T follicular helper cell (primary cell): ENCODE data around the gene HMGA1.
"Not testable (repeated sequence)": the region's sequence is repeated elsewhere in the genome, so short reads cannot be mapped to it uniquely, and the experiment has no call there.

Source experiments
- DNase-seq: peaks from one replicate; pipeline ENCODE4 v3.0.0-alpha.2; 2020; ENCODE audit warnings: low read depth

HMGA1 gene

DNA sequence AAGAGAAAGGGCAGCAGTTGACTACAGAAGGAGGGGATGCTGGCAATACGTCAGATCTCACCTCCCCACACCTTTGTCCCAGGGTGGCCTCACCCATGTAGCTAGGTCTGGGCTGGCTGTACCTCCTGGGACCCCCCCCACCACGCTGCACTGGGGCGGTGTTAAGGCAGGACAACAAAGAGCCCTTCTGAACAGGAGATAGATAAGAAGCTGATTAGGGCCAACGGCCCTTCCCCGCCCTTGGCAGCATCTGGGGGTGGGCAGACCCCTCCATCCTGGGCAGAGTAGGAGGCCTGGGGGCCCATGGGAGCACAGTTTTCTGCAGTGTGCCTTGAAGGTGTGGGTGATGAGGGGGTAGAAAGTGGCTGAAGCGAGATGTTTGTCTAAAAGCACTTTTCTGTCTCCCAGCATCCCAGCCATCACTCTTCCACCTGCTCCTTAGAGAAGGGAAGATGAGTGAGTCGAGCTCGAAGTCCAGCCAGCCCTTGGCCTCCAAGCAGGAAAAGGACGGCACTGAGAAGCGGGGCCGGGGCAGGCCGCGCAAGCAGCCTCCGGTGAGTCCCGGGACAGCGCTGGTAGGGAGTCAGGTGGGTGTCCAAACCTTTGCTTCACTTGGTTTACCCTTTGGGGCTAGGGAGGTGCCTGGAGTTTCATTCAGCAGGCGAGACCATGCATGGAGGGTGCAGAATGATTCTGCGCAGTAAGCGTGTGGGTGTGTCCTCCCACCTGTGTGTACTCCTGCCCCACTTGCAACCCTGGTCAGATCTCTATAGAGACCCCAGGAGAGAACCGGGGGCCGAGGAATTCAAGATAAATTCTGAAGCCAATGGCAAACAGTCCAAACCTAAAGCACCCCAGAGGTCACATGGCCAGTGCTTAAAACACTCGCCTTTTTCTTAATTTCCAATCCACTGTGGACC, 3.9 kb downstream of the HMGA1 start:
- no peak for DNase-seq

DNA sequence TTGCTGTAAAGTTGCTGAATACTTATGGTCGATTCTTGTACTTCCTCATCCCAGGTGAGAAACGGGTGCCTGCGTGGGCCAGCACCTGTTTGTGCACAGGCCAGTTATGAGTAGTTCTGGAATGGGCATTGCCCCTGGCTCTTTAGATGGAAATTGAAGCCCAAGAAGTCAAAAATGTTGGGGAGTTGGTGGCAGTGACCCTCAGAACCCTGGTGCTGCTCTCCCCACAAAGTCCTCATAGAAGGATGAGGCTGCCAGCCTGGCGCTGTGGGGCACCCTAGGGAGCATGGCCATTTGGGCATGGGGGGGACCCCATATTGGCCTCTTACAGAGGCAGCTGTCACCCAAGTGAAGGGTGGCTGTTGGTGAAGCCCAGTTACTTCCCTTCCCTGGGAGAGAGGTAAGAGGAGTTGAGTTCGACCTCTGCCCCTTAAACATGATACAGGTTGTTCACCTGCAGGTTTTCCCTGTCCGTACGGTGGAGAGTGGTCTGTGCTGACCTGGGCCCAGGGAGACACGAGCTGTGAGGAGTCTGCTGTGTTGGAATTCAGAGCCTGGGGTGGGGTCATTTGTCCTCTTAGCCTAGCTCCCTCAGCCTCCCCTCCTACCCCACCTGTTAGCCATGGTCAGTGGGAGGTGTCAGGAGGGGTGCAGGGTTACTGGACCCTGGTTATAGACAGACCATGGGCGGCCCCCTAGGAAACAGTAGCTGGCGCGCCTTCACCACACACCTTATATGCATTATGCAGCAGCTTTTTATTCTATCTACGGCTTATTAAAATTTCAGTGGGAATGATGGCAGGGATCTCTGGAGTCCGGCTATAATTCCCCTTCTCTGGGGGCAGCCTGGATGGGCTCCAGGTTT, 4.9 kb downstream of the HMGA1 start:
- DNase-seq = no peak

DNA sequence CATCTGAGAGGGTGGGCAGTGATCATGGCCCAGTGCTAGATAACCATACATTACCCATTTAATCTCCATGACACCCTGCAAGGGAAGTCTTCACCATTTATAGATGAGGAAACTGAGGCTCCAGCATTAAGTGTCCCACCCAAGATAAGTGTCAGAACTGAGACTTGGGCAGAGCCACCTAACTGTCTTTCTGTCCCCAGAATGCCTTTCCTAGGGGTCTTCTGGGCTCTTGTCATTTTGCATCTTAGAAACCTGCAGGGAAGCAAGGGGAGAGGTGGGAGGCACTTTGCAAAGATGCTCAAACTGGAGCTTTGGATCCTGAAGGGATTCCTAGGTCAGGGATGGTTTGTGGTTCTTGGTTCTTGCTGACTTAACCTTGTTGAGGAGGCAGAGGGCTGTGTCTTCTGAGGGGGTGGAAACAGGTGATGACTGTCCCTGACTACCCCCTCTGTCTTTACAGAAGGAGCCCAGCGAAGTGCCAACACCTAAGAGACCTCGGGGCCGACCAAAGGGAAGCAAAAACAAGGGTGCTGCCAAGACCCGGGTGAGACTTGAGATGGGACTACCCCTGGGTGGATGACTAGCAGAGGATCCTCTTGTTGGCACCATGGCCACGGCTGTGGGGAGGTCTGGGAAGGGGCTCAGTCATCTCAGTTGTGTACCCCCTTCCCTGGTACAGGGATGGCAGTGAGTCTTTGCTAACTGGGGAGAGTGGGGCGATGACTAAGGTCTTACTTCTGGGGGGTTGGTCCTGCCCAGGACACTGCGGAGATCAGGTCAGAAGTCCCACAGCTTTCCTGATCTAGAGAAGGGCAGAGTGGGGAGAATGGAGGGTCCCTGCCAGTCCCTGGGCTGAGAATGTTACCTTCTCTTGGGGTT, 5.8 kb downstream of the HMGA1 start:
- DNase-seq = no peak

DNA sequence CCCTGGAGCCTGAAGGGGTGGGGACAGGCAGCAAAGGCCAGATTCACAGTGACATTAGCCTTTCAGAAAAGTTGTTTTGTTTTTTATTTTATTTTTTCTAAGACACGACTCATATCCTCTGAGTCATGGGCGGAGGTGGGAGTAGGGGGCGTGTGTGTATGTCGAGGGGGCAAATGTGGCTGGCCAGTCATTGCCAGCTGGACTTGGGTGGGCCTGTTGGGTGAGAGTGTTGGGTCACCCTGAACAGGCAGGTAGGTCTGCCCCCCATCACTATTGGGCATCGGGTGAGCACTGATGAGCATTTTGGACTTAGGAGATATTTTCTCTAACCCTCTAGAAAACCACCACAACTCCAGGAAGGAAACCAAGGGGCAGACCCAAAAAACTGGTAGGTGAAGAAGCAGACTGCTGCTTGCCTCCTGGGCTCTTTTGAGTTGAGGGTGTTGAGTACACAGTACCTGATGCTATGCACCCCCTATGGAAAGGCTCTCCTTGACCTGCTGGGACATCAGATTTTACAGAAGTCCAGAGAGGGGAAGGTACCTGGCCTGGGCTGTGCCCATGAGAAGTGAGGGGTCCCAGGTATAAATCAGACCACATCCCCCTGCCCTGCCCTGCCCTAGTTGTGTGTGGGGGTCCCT, 6.6 kb downstream of the HMGA1 start:
- DNase-seq = no peak

DNA sequence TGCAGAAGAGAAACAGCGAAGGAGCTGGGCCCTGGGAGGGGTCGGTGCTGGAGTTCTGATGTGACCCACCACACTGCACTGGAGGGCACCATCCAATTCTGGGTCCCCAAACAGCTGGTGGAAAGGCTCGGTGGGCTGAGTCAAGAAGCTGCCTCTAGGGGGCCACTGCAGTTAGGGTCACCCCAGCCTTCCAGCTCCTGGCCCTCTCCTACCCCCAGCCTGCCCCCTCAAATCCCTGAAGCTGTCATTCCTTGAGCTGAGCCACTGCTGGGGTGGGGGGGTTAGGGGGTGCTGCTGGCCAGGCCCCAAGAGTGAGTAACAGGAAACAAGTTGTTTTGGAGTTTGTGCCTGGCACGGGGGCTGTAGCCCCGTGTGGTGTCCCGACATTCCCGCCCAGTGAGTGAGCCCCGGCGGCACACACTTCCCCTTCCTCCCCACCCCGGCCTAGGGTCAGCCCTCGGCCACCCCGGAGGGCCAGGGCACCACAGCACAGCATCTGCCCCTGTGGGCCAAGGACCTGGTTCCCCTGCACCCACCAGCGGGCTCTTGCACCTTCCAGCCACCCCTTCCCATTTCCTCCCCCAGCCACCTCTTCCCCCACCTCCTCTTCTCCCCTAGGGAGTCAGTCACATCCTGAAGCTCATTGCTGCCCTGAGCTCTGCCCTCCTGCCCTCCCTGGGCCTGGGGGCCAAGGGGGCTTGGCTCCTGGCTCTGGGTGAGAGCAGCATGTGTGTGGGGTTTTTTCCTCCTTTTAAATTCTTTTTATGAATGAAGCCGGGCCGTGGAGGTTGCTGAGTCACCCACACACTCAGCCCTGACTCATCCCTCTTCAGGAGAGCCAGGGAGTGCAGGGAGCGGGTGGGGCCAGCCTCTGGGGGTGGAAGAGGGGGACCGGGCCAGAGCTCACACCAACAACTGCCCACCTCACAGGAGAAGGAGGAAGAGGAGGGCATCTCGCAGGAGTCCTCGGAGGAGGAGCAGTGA, 7.5 kb downstream of the HMGA1 start:
- DNase-seq = no peak

DNA sequence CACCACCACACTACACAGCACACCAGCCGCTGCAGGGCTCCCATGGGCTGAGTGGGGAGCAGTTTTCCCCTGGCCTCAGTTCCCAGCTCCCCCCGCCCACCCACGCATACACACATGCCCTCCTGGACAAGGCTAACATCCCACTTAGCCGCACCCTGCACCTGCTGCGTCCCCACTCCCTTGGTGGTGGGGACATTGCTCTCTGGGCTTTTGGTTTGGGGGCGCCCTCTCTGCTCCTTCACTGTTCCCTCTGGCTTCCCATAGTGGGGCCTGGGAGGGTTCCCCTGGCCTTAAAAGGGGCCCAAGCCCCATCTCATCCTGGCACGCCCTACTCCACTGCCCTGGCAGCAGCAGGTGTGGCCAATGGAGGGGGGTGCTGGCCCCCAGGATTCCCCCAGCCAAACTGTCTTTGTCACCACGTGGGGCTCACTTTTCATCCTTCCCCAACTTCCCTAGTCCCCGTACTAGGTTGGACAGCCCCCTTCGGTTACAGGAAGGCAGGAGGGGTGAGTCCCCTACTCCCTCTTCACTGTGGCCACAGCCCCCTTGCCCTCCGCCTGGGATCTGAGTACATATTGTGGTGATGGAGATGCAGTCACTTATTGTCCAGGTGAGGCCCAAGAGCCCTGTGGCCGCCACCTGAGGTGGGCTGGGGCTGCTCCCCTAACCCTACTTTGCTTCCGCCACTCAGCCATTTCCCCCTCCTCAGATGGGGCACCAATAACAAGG, 8.5 kb downstream of the HMGA1 start:
- DNase-seq = not testable (repeated sequence)

DNA sequence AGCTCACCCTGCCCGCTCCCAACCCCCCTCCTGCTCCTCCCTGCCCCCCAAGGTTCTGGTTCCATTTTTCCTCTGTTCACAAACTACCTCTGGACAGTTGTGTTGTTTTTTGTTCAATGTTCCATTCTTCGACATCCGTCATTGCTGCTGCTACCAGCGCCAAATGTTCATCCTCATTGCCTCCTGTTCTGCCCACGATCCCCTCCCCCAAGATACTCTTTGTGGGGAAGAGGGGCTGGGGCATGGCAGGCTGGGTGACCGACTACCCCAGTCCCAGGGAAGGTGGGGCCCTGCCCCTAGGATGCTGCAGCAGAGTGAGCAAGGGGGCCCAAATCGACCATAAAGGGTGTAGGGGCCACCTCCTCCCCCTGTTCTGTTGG, 9.1 kb downstream of the HMGA1 start:
- DNase-seq = not testable (repeated sequence)

DNA sequence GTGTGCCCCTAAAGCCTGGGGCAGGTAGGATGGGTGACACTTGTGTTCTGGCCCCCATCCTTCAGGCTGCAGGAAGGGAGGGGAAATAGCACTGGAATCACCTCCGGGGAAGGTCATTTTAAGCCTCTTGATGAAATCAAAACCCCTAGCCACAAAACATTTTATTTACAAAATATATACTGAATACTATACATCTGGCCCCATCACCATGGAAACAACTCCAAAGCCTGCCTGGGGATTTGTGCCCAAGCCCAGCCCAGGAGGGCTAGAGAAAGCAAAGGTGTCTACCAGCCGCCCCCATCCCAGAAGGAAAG, 9.5 kb downstream of the HMGA1 start:
- no peak for DNase-seq

DNA sequence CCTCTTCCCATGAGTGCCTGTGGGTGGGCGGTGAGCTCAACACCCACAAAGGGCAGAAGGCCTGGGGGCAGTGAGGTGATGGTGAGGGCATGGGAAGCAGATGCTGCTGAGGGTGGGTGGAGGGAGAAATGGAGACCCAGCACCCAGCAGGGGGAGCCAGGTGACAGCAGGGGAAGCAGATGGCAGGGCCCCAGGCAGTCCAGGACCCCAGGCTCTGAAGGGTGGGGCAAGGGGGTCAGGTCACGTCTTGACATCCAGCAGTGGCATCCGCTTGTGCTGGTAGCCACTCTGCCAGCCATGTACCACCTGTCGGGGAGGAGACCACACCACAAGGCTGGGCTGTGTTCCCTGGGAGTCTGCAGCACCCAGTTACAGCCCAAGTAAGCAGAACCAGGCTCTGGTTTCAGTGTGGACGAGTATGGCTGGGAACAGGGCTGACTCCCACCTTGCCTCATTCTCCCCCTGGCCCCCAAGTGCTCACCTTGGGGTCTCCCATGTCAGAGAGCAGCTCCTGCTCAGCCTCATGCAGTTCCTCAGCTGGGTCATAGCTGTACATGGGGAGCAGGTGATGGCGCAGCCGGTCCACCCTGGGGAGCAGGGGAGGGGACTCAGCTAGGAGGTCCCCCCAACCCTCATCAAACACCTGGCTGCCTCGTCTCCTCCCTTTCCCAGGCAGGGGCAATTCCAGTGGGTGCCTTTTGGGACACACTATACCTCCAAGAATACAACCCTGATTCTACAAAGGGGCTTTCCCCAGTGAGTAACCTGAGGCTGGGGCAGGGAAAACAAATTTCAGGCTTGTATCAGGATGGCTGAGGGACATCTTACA, 10.1 kb downstream of the HMGA1 start:
- DNase-seq = peak; percentile 31

DNA sequence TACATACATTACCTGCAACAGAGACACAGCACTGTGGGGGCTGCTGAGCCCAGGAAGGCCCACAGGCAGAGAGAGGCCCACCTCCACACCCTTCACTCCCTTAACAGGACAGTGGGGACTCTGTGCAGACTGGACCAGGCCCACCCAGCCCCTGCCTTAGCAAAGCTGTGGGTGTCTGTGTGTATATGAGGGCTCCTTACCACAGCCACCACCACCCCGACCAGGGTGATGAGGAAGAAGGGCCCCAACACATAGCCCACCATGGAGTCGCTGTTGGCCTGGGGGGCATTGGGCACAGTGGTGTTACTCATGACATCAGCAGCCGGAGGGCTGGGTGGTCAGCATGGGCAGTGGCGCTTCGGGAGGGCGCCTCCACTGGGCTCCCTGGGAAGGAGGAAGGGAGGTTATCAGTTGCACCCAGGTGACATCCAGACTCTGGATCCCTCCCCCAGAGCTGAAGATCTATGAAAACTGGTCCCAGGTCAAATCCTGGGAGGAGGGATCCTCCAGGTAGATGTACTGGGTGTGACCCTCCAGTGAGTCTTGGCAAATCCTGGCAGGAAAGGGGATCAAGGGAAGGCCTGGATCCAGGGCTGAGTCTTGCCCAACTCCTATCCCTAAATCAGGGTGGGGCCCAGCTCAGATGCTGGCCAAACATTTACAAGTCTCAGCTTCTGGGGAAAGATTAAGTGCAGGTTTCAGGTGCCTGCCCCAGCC, 11.0 kb downstream of the HMGA1 start:
- no peak for DNase-seq

DNA sequence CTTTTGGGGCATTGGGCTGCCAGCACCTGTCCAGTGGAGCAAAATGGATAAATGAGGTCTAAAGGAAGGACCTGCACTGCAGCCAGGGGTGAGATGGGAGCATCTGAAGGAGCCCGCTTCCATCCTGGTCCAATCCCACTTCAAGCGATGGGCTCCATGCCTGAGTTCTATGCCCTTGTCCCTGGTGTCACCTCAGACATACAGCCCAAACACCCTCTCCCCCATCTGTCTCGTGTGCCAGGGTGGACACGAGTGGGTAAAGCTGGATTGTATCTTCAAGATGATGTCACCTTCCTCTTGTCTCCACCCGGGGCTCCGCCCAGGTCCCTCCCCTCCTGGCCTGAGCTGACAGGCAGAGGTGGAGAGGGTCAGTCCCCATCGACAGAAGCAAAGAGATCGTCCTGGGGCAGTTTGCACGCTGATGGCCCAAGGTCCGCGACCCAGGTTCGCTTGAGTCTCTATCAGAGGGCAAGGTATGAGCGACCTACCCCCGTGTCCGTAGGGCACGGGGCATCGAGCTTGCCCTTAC, 11.6 kb downstream of the HMGA1 start:
- DNase-seq = peak; percentile 34

DNA sequence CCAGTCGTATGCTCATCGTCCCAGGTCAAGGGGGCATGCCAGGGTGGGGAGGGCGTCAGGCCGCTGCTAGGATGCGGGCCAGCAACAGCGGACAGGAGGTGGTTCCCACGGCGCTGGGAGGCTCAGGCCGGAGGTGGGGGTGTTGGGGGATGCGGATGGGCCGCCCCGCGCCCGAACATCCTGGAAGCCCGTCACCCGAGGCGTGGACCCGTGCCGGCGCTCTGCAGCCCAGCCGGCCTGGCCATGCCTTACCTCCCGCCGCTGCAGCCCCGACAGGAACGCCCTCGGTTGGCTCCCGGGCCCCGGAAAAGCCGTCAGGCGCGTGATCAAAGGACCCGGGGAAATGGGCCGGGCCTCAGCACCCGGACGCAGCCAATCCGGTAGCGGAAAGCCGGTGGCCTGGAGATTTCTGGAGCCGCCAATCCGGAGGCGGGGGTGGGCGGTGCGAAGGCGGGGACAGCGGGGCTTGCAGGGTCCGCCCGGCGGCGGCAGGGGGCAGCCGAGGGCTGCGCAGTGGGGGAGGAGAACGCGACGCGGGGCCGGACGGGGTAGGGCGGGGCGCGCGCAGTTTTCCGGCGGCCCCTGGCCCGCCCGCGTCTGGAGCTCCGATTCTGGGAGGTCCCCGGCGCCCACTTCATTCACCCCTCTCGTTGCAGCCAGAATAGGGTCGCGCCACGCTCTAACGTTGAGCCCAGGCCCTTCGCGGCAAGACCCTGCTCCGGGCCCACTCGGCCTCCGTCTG, 12.2 kb downstream of the HMGA1 start, which contains the start of gene SMIM29:
TSS of gene SMIM29 (minus strand) at position 280 of the 742 bp plus-strand sequence. CDS start 1,215 bp downstream, outside the sequence.
- DNase-seq = peak; percentile 97

DNA sequence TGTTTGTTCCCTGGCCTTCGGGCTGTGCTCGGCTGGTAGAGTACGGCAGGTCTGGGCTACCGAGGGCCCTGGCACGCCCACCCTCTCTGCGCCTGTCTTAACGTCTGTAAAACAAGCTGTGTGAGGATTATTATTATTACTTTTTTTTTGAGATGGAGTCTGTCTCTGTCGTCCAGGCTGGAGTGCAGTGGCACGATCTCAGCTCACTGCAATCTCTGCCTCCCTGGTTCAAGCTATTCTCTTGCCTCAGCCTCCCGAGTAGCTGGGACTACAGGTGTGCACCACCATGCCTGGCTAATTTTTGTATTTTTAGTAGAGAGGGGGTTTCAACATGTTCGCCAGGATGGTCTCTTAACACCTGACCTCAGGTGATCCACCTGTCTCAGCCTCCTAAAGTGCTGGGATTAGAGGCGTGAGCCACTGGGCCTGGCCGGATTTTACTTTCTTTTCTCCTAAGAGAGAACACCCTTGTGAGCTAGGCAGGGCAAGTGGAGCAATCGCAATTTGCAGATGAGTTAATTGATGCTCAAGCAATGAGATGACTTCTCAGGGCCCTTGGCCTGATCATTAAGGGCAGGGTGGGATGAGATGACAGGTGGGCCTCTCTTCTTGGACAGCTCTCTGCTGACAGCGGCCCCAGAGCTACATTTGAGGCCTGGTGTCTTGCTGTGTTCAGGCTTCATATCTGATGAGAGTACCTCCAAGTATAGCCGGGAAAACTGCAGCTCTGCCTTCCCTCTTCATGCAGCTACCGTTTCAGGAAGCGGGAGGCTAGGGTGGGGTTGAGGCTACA, 13.0 kb downstream of the HMGA1 start:
- DNase-seq = no peak

DNA sequence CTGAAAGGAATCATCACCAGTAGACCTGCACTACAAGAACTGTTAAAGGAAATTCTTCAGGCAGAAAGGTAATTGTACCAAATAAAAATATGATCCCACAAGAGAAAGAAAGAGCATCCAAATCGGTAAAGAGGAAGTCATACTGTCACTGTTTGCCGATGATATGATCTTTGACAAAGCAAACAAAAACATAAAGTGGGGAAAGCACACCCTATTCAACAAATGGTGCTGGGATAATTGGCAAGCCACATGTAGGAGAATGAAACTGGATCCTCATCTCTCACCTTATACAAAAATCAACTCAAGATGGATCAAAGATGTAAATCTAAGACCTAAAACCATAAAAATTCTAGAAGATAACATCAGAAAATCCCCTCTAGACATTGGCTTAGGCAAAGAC, 15.7 kb downstream of the HMGA1 start:
- not testable (repeated sequence) for DNase-seq

DNA sequence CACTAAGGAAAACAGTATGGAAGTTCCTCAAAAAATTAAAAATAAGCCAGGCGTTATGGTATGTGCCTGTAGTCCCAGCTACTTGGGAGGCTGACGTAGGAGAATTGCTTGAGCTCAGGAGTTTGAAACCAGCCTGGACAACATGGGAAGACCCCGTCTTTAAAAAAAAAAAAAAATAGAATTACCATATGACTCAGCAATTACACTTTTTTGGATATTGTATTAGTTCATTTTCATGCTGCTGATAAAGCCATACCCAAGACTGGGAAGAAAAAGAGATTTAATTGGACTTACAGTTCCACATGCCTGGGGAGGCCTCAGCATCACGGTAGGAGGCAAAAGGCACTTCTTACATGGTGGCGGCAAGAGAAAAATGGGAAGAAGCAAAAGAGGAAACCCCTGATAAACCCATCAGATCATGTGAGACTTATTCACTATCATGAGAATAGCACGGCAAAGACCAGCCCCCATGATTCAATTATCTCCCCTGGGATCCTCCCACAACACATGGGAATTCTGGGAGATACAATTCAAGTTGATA, 22.9 kb downstream of the HMGA1 start:
- DNase-seq = no peak
